Lower leg skin (tissue), 3 donors: ENCODE measurements around the gene NINL.

Experiments
- POLR2A ChIP-seq, 2 donors: fragments of 450-650 bp; IDR thresholded peaks; one replicate each; pipeline ENCODE4 v1.6.1; 2016 to 2017; ENCODE audit warnings: antibody characterized with exemption in 2 of 2, mild to moderate bottlenecking in 1 of 2, moderate library complexity in 1 of 2
- TF ChIP-seq, protein P1 (sequence below), 3 donors: fragments of 450-650 bp; IDR thresholded peaks; one replicate each; pipeline ENCODE4 v1.5.1; 2016; ENCODE audit warnings: antibody characterized with exemption in 3 of 3, mild to moderate bottlenecking in 3 of 3, moderate library complexity in 2 of 3

DNA sequence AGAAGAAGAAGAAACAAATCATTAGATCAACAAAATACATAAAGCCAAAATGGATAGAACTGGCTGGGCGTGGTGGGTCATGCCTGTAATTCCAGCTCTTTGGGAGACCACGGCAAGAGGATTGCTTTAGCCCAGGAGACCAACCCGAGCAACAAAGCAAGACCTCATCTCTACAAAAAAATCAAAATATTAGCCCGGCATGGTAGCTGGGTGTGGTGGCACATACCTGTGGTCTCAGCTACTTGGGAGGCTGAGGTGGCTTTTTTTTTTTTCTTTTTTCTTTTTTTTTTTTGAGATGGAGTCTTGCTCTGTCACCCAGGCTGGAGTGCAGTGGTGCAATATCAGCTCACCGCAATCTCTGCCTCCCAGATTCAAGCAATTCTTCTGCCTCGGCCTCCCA, 21.5 kb downstream of the NINL start:
- TF ChIP-seq, protein P1, sequence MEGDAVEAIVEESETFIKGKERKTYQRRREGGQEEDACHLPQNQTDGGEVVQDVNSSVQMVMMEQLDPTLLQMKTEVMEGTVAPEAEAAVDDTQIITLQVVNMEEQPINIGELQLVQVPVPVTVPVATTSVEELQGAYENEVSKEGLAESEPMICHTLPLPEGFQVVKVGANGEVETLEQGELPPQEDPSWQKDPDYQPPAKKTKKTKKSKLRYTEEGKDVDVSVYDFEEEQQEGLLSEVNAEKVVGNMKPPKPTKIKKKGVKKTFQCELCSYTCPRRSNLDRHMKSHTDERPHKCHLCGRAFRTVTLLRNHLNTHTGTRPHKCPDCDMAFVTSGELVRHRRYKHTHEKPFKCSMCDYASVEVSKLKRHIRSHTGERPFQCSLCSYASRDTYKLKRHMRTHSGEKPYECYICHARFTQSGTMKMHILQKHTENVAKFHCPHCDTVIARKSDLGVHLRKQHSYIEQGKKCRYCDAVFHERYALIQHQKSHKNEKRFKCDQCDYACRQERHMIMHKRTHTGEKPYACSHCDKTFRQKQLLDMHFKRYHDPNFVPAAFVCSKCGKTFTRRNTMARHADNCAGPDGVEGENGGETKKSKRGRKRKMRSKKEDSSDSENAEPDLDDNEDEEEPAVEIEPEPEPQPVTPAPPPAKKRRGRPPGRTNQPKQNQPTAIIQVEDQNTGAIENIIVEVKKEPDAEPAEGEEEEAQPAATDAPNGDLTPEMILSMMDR (IDR thresholded peaks at IDR 0.05), result no peak
- TF ChIP-seq POLR2A (IDR thresholded peaks at IDR 0.05), result no peak
